ENCODE data around the gene C12orf50.
A peak's percentile ranks its signal among the peaks of the same experiment; 100 is the strongest.
"Not testable (repeated sequence)": the region's sequence is repeated elsewhere in the genome, so short reads cannot be mapped to it uniquely, and the experiment has no call there.

Gene C12orf50, protein sequence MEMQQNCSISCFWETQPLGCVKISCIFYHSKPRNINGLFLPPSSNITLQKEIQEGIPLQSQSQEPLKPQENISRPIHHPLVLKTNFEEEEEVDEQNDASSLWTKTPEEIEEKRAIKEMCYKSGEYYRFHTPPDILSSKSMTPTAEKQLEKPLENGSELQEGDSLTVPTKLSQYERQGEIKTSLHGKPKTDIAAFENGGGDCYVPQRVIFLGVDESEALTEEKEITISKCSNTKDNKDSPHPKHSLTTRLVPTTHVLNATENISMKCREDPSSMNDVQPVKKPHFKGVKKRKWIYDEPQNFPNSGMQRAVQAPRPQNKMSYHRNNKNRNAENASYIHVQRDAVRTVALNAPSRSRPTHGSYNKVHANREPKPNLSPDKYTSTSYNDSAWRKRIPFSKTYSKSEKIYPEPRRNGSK

DNA sequence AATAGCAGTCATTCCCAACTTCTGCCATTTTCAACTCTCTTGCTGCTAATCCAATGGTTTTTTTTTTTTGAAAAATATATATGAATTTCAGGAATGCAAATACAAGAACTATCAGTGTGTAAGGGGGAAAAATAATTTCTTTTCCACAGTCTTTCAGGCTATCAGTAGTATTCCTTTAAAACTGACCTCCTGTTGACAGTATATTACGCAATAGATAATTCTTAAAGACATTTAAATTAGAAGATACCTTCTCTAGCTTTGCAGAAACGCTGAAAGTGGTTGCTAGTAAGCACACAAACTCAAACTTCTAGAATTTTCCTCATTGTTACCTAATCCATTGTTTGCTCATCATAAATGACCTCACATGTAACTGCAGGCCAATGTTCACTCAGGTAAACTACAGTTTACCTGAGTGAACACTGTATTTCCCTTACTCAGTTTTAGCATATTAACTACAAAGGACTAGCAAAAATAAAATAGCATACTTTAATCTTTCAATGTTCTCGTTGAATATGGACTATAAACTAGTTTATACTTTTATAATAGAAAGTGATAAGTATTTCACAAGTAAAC is at the start of gene C12orf50:
Gene C12orf50, minus strand, starts transcription at position 309 of the 573 bp plus-strand sequence. CDS start 2,439 bp downstream, outside the sequence.
- DNase-seq: no peak

DNA sequence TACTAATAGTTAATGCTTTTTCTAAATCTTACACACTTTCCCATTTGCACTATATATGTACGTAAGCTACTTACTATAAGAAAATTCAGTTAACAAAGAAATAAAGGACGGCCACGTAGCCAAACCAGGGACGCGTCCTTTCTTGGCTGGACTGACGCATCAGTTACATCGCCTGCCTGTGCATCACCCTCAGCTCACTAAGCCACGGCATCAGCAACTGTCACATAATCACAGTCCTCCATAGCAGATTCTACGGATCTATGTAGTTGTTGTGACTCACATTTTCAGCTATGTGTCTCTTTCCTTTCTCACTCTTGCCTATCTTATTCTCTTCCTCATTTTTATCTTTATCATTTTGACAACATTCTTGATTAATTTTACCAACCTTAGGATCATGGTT is 38.1 kb upstream of the C12orf50 start:
- no peak for DNase-seq

DNA sequence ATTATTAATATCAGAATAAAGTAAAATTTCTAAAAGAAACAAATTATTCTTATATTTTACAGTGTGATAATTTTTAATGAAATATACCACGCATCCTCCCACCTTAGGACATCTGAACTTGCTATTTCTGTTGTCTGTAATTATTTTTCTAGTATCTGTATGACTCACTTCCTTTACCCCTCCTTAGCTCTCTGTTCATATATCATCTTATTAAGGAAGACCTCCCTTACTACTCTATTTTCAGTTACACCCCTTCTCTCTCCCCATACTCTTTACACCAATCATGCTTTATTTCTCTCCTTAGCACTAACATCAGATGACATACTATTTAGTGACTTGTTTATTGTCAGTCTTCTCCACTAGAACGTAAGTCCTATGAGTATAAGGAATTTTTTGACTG is 34.2 kb upstream of the C12orf50 start:
- DNase-seq: no peak

DNA sequence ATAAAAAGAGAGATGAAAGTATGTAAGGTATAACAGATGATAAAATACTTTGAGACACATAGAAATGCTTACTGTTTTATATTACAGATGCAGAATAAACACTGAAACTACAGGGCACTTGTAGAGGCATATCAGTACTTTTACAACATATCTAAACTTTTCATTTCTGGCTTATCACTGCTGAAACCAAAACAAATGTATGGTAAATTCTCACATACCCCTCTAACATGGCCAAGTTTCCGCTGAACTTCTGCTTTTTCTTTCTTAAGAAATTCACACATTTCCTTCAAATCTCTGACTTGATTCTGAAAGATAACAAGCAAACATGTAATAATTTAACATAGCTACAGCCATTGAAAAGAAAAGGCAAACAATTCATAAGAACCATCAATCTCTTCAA is 33.3 kb upstream of the C12orf50 start:
- peak in 1 of 3 donors; percentile 2 for DNase-seq

DNA sequence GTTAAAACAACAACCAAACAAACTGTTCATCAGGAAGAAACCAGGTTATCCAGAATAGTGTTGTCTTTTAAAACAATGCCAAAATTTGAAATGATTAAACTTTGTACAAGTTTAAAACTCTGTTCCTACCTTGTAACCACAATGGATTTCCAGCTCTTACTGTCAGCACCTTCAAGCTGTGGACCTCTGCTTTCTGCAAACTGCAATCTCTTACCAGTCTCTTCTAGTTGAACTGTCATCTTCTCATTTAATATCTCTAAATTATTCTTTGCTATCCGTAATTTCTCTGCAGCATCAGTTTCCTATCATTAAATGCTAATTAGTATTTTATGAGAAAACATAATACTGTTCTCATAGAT is 29.5 kb upstream of the C12orf50 start:
- no peak for DNase-seq

DNA sequence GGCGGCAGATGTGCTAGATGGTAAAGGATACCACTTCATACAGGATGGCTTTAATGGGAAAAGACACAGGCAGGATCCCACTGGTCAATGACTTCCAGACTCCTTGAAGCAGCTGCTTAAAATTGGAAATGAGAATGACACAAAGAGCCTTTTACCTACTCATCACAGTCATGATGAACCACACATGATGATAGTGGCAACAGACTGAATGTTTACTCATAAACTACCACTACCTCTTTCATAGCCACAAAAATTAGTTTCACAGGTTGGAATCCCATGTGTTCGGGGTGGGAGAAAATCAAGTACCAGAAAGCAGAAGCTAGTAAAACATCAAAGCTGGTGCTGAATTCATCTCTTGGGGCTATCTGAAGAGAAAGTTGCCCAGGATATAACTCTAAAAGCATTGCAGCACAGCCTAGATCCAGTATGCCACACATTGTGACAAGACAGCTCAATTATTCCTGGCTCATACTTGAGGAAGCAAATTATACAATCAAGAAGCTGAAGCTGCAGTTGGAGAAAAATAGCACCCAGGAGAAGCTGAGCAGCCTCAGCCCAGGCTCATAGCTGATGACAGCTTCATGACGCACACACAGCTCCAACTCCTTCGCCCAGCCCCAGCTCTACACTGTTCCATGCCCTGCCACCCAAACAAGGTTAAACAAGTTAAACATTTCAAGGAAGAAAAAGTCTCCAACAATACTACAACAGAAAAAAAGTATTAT is 29.0 kb upstream of the C12orf50 start:
- no peak for DNase-seq

DNA sequence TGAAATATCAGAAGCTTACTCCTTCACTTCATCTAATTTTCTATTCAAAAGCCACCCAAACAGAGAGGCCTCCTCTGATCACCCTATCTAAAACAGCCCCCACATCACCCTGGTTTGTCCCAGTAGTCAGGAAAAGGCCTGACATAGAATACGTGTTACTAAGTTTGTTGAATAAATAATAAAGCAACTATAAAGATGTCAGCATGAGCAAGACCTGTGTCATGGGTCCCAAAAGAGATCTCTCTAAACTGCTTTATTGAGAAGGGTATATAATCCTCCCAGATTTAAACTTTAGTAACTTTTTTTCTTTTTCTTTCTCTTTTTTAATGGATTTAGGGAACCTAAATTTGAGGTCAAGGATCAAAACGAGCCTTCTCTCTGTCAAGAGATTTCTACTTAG is 27.4 kb upstream of the C12orf50 start:
- DNase-seq: no peak

DNA sequence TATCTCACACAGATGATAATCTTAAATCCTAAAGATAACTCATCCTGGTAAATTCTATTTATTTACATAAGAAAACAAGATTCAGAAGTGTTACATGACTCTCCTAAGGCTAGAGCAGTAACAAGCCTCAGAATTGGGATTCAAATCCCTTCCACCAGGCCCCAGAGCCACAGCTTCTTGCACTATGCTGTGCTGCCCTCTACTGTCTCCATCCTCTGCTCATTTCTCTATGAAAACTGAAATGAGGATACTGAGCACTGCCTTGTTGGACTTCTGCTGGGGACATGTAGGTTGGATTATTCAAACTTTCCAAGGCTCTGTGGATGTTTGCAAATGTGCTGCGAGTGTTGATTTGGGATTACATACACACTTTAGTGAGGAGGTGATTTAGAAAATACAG is 23.5 kb upstream of the C12orf50 start:
- DNase-seq: peak in 2 of 3 donors; percentile 10 to 15

DNA sequence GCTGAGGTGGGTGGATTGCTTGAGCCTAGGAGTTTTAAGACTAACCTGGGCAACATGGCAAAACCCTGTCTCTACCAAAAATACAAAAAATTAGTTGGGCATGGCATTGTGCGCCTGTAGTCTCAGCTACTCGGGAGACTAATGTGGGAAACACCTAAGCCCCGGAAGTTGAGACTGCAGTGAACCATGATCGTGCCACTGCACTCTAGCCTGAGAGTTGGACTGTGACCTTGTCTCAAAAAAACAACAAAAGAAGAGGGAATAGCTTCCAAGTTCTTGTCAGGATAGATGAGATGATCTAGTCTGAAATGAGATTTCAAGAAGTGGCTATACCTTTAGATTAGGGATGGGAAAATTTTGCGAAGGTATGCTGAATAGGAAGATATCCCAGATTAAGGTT is 14.8 kb upstream of the C12orf50 start:
- DNase-seq: no peak

DNA sequence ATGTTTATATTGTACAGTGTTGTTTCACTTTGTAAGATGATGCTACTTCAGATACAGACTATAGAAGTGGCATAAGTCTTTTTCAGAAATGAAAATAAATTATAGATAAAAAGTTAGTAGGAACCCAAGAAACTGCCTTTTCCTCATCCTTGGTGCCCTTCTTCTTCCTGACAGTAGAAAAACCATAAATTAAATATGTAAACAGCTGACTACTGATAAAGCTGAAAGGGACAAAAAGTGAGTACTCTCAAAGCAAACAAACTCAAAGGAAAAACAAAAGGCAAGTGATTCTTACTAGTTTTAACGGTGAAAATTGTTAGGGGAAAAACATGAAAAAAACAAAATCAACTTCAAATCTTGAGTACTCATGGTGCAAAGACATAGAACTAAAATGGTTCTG is 8.6 kb upstream of the C12orf50 start:
- DNase-seq: no peak

DNA sequence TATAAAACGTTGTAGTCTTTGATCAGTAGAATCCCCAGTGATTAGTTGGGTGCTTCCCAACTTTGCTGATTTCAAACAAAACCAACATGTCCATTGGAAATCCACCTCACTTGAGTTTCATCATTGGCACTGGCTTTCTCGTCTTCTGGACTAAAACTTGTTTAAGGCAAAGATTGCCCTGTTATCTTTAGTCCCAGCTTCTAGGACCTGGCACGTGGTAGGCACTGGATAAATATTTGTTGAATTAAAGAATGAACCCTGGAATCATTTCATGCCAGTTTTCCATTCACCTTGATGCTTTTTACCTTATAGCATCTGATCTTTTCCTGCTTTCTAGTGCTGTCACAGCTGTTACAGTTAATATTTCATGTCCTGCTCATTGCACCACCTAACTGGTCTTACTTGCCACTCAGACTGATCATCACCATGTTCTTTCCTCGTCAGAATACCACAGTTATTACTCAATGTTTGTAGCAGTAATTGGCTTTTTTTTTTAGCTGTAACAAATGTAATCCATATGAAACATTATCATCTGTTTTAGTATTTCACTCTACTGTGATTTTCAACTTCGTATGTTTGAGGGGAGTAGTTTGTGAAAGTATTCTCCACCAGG is 7.3 kb upstream of the C12orf50 start:
- peak in 1 of 3 donors; percentile 20 for DNase-seq

DNA sequence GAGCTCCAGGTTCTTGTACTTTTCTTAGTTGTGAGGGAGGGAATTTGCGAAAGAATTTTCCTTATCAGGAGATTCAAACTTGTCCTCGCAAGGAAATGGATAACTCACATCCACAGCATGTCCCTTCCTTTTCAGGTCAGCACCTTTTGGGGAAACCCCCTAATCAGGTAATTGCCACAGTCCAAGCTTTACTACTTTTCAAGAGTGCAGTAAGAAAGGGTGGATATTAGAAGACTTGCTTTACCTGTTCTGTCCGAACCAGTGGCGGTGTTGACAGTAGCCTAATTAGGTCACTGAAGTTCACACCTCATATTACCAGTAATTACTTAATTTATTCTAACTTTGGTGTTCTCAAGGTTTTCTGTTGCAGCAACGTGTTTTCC is 6.7 kb upstream of the C12orf50 start:
- DNase-seq: no peak

DNA sequence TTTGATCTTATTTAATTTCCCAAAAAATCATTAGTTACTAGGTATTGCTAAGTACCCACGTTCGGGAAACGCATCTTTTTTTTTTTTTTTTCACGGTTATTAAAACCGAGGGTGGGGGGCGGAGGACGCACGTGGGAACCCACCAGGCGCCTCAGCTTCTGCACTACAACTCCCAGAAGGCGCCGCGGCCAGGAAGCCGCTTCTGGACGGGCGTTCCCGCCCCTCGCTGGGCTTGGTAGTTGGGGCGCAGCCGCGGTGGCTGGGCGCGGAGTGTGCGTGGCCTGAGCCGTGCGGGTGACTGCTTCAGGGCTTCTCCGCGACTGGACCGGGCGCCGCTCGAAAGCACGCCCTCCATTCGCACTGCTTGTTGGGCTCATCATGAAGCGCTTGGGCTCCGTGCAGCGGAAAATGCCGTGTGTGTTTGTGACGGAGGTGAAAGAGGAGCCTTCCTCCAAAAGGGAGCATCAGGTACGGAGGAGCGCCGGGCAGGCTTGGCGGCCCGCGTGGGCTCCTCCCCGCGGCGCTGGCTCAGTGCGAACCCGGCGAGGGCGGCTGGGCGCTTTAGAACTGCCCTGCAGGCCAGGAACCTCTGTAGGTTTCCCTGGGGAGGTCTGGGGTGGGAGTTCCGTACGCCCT is 6.2 kb upstream of the C12orf50 start:
- peak; percentile 86 to 93 (median 92) for DNase-seq

DNA sequence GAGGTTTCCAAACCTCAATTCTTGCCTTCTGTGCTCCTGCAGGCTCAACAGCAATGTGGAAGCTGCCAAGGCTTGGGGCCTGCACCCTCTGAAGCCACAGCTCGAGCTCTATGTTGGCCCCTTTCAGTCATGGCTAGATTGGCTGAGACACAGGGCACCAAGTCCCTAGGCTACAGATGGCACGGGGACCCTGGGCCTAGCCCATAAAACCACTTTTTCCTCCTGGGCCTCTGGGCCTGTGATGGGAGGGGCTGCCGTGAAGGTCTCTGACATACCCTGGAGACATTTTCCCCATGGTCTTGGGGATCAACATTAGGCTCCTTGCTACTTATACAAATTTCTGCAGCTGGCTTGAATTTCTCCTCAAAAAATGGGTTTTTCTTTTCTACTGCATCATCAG is 2.0 kb upstream of the C12orf50 start:
- DNase-seq: not testable (repeated sequence)

DNA sequence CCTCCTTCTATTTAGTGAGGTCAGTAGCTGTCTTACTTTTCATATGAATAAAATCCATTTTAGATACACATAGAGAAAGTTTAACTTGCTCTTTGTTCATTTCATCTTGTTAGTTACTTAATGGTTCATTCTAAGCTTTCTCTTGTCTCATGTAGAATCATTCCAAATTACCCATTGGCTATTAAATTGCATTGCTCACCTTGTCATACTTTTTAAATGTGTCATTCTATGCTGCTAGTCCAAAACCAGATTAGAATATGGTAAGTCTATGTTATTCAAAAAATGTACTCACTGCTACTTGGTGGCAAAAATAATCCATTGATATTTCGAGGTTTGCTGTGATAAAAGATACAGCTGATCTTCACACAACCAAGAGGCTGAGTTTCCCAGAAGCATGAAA is 3.0 kb downstream of the C12orf50 start:
- no peak for DNase-seq

DNA sequence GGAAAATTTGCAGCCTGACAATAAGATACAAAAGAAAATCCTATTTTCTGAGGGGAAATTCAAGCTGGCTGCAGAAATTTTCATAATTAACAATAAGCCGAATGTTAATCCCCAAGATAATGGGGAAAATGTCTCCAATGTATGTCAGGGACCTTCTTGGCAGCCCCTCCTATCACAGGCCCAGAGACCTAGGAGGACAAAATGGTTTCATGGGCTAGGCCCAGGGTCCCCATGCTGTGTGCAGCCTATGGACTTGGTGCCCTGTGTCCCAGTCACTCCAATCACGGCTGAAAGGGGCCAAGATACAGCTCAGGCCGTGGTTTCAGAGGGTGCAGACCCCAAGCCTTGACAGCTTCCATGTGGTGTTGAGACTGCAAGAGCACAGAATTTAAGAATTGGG is 11.2 kb downstream of the C12orf50 start:
- no peak for DNase-seq

DNA sequence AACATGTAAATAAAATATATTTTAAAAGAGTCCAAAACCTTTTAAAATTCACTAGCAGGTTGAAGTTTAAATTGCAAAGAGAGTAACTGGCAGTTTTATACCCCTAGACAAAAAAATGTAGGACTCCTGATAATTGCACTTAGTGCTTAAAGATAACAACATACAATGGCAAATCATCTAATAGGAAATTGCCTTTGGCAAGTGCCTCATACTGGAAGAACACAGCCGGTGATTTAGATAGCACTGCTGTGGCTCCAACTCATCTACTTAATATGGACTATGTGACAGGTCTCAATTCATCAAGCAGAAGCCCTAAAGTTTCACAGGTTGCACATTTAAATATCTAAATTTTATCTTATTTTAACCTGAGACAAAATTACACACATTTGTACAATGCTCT is 13.4 kb downstream of the C12orf50 start:
- no peak for DNase-seq

DNA sequence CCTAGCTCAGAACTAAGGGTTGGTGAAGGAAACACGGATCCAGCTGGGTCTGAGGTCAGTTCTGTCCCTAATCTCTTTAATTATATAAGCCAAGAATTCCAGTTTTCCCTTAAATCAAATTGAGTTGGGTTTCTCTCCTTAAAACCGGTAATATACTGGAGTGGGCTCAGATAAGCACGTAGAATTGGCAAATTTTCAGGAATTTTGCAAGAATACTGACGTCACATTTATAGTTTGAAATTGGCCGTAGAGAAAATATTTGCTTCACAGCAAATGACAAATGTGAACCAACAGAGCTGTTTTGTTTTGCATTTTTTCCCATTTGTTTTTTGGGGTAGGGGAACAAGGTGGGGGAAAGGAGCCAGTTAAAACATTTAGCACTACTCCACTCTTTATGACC is 17.4 kb downstream of the C12orf50 start:
- no peak for DNase-seq

DNA sequence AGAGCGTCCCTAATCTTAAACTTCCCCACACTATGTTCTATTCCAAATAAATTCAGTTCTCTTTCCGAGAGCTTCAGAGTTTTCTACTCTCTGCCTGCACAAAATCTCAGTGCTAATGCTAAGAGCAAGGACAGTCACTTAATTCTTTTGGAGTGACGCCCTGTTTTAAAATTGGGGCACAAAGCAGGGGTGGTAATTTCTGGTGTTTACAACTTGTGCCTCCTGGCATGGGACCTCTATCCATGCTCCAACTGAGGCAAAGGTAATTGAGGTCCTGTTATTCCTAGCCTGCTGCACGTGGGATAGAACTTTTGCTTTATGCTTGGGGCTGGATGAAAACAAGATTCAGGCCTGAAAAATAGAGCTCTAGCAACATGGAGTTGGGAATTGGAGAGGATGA is 22.9 kb downstream of the C12orf50 start:
- no peak for DNase-seq

DNA sequence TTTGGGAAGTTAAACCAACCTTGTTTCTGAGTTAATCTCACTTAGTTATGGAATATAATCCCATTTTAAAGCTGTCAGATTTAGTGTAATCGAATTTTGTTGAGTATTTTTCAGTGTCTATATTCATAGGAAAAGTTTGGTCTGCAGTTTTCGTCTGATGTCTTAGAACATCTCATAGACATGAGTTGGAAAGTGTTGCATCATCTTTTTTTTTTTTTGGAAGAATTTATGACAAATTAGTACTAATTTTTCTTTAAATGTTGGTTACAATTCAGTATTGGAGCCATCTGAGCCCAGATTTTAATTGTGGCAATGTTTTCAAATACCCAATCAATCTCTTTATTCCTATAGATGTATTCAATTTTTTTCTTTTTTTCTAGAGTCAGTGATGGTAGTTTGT is 27.9 kb downstream of the C12orf50 start:
- no peak for DNase-seq

DNA sequence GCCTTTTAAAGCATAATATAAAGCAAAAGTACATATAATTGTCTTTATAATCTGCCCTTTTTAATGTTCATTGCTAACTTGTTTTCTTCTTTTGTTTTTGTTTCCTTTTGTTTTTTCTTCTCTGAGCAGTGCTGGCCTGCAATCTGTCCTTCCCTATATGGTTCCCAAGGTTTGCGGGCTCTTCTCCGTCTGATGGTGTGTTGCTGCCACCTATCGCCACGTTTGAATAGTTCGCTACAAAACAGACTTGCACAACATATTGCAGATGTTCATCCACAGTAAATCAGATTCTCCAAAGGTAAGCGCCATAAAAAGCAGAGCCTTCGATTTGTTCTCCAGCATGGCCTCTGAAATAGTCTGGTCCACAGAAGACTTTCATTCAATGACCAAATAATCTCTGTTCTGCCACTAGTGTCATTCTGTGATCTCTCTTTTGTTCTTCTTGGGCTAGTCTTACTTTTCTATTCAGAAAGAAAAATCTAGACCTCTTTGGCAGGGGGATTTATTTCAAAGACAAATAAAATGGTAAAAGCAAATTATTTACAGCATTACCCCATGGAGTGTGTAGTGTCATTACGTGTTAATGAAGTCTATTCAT is 33.5 kb downstream of the C12orf50 start:
- DNase-seq: peak; percentile 55 to 71 (median 67)

DNA sequence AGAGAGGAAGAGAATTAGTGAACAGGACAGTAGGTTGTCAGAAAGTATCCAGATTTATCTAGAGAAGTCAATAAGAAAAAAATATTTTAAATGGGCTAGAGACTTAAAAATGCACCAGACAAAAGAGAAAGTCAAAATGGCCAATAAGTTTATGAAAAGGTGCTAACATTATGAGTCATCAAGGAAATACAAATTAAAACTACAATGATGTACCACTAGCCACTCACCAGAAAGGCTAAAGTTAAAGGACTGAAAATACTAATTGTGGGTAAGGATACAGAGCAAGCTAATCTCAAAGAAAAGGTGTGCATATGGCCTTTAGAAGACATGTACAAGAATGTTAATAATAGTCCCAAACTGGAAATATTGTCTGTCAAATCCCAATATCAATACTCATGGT is 37.7 kb downstream of the C12orf50 start:
- DNase-seq: no peak

DNA sequence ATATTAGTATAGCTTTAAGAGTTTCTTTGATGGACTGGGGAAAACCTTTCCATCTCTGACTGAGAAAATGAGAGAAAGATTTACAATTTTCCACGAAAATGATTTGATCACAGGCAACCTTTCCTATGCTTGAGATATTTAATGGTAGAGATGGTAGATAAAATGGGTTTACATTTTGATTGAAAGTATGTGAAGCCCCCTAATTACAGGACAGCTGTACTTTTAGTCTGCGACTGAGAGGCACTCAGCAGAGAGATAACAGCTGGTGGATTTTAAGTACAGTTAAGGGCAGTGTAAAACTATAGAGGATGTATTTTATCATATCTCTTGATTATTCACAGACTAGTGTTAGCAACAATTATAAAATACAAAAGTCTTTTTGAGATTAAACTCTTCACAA is 40.7 kb downstream of the C12orf50 start:
- no peak for DNase-seq
